ENCODE measurements around the gene POLR3K.
A peak's percentile ranks its signal among the peaks of the same experiment; 100 is the strongest.

The POLR3K gene

DNA sequence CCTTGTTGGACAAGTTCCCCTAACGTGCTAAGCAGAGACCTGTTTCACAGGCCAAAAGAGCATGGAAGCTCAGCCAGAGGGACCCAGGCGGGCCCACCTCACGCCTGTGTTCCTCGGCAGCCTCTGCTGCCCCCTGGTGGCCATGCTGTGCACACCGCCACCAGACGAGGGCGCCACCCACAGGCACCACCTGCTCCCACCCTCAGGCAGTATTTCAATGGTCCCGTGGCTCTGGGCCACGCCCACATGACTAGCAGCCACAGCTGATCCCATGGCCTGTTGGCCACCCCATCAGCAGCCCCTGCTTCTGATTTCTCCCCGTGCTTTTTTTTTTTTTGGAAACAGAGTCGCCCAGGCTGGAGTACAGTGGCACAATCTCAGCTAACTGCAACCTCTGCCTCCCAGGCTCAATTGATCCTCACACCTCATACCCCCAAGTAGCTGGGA, 43.5 kb upstream of the POLR3K start:
- no peak overlapping the region for H3K4me3 ChIP-seq (ENCODE audit: low read depth in 1 of 2, low read length in 1 of 2)
- H3K4me1 ChIP-seq (ENCODE audit: control insufficient read depth in 1 of 2, insufficient read depth in 1 of 2, low read depth in 1 of 2, low read length in 1 of 2) = no peaks in the 10 kb centered on the region
- H3K27ac ChIP-seq = no peak overlapping the region
- no peaks in the 10 kb centered on the region for H3K27me3 ChIP-seq
- no peaks in the 10 kb centered on the region for H3K36me3 ChIP-seq
- H3K9me3 ChIP-seq = no peaks in the 10 kb centered on the region
- TF ChIP-seq, protein P1, sequence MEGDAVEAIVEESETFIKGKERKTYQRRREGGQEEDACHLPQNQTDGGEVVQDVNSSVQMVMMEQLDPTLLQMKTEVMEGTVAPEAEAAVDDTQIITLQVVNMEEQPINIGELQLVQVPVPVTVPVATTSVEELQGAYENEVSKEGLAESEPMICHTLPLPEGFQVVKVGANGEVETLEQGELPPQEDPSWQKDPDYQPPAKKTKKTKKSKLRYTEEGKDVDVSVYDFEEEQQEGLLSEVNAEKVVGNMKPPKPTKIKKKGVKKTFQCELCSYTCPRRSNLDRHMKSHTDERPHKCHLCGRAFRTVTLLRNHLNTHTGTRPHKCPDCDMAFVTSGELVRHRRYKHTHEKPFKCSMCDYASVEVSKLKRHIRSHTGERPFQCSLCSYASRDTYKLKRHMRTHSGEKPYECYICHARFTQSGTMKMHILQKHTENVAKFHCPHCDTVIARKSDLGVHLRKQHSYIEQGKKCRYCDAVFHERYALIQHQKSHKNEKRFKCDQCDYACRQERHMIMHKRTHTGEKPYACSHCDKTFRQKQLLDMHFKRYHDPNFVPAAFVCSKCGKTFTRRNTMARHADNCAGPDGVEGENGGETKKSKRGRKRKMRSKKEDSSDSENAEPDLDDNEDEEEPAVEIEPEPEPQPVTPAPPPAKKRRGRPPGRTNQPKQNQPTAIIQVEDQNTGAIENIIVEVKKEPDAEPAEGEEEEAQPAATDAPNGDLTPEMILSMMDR (IDR thresholded peaks at IDR 0.05) = peak; percentile 96

DNA sequence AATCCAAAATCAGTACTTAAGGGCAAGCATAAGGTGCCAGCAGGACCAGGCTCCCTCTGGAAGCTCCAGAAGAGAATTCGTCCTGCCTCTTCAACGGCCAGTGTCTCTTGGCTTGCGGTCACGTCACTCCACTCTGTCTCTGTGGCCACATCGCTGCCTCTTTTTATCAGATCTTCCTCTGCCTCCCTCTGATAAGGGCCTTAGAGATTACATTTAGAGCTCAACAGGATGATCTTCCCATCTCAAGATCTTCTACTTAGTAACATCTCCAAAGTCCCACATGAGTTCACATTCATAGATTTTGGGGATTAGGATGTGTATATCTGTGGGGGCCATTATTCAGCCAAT, 41.5 kb upstream of the POLR3K start:
- Histone ChIP-seq H3K36me3 (peaks cover 7% of the 10 kb centered on the region), H3K4me1 (ENCODE audit: control insufficient read depth in 1 of 2, insufficient read depth in 1 of 2, low read depth in 1 of 2, low read length in 1 of 2) (no peaks in the 10 kb centered on the region), H3K4me3 (ENCODE audit: low read depth in 1 of 2, low read length in 1 of 2) (no peak overlapping the region), H3K27ac (no peak overlapping the region), H3K9me3 (no peaks in the 10 kb centered on the region), H3K27me3 (no peaks in the 10 kb centered on the region)
- TF ChIP-seq, protein P1 (IDR thresholded peaks at IDR 0.05) = no peak

DNA sequence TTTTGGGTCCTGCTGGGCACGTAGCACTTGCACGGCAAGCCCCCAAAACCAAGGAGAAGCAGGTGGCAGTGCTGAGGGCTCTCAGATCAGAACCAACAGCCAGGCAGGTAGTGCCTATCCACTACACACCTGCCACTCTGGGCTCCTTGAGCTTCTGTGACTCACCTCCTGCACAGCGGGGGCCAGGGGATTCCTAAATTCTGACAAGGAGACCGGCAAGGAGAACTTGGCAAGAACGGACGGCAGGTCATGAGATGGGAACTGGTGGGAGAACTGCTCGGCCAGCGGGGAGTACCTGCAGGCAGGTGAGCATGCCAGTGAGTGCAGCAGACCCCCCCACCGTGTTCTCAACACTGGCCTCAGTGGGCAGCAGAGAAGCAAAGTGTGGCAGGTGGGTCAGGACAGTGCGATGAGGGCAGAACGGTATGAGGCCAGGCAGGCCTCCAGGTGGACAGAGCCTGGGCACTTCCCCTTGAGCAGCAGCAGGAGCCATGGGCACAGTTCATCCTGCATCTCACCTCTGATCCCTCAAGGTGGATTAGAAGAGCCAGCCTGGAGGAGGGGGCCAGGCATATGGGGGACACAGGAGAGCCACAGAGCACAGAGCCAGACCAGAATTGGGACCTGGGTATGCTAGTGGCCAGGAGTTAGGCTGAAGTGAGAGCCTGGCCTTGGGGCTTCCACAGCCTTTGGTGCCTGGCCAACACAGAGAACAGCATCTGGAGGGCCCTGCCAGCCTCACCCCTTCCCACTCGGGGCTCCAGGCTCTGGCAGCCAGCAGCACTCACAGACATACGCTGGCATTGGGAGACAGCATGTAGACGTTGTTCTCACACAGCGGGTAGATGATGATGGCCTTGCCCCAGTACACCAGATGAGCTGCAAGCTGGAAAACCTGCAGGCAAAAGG, 39.3 kb upstream of the POLR3K start:
- TF ChIP-seq, protein P1 (IDR thresholded peaks at IDR 0.05) = no peak
- Histone ChIP-seq H3K4me3 (ENCODE audit: low read depth in 1 of 2, low read length in 1 of 2) (no peak overlapping the region), H3K27ac (no peak overlapping the region), H3K27me3 (no peaks in the 10 kb centered on the region), H3K9me3 (no peaks in the 10 kb centered on the region), H3K36me3 (peaks cover 26% of the 10 kb centered on the region), H3K4me1 (ENCODE audit: control insufficient read depth in 1 of 2, insufficient read depth in 1 of 2, low read depth in 1 of 2, low read length in 1 of 2) (no peaks in the 10 kb centered on the region)

DNA sequence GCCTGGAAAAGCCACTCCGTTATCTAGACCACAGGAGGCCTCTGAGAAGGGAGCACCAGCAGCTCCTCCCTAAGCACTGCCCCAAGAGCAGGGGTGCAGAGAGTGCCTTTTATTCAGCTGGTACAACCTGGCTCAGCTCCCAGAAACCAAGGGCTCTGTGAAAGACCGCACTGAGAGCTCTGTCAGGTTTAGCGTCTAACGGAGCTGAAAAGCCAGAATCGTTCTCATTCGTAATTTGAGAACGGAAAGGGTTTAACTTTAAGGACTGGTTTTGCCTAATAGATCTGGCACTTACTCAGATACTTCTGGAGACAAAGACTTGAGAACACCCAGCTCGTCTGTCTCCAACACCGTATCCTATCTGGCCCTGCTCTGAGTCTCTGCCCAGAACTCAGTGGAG, 38.1 kb upstream of the POLR3K start:
- Histone ChIP-seq H3K9me3 (no peaks in the 10 kb centered on the region), H3K4me3 (ENCODE audit: low read depth in 1 of 2, low read length in 1 of 2) (no peak overlapping the region), H3K27ac (no peak overlapping the region), H3K27me3 (no peaks in the 10 kb centered on the region), H3K4me1 (ENCODE audit: control insufficient read depth in 1 of 2, insufficient read depth in 1 of 2, low read depth in 1 of 2, low read length in 1 of 2) (no peaks in the 10 kb centered on the region), H3K36me3 (peaks cover 34% of the 10 kb centered on the region)
- TF ChIP-seq, protein P1 (IDR thresholded peaks at IDR 0.05) = no peak

DNA sequence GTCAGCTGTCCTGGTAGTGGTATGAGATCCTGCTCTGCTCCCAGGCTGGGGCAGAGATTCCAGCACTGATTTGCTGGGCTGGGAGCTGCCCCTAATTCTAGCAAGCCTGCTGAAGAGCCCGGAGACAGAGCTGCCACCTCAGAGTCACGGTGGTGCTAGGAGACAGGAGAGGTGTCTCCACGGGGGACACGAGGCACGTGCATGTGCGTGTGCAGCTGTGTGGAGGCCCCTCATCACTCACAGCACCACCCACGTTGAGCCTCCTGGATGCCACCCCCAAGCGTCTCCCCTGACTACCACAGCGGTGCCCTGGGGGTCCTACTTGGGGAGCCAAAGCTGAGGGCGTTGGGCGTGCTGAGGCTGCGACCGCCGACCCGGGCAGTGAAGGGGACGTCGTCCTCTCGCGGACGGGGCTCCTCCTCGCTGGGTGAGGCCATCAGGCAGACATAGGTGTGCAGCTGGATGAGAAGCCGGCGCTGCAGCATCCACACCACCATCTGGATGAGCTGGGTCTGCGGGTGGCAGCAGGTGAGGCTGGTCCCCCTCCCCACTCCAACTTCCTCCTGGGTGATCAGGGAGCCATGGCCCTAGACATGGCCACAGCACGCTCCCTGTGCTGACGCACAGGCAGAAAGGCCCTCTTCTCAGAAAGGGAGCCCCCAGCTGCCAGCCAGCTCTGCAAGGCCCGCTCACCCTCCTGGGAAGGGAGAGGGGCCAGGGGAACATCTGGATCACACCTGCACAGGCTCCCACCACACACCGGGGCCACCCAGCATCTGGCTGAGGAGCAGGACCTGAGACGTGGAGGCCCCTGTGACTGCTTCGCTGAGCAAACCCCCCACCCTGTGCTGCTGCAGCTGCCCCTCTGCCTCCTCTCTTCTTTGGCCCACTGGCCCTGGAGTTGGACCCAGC, 36.2 kb upstream of the POLR3K start:
- TF ChIP-seq, protein P1 (IDR thresholded peaks at IDR 0.05) = no peak

More for the DNA sequence above, 36.2 kb upstream of the POLR3K start:
- H3K27me3 ChIP-seq = no peaks in the 10 kb centered on the region
- H3K36me3 ChIP-seq = peaks cover 49% of the 10 kb centered on the region
- H3K4me1 ChIP-seq (ENCODE audit: control insufficient read depth in 1 of 2, insufficient read depth in 1 of 2, low read depth in 1 of 2, low read length in 1 of 2) = peaks cover 4% of the 10 kb centered on the region in 2 experiments
- no peaks in the 10 kb centered on the region for H3K9me3 ChIP-seq
- no peak overlapping the region for H3K27ac ChIP-seq
- H3K4me3 ChIP-seq (ENCODE audit: low read depth in 1 of 2, low read length in 1 of 2) = no peak overlapping the region
